PC-9 (cell line): ENCODE data around the gene DUS1L.

ENCODE experiments used
- CTCF ChIP-seq: fragments of 200-600 bp; sonication (generic); conservative IDR thresholded peaks from 2 replicates; pipeline ENCODE4 v1.6.1; 2017; ENCODE audit warnings: mixed run types, antibody characterized with exemption, mild to moderate bottlenecking, moderate library complexity
- EZH2 ChIP-seq: fragments of 200-600 bp; sonication (generic); IDR thresholded peaks from 2 replicates; pipeline ENCODE4 v1.8.0; 2017; ENCODE audit warnings: antibody characterized with exemption, low read depth

- TF ChIP-seq CTCF (no peak), EZH2 (no peak)
These were observed 12.8 kb upstream of the DUS1L start for GRCh38 chr17:82078433-82078832.
